Activated T-cell treated with anti-CD3 and anti-CD28 coated beads, Interleukin-2, amount 50 U/mL, for 4 hours (primary cell): ENCODE data around the gene SDF4. TPM values are rescaled to one million over a fixed set of nuclear protein-coding genes. Genes with fewer than 3 reads are reported as not detected.

ENCODE experiments used
- ATAC-seq, 2 donors: fragments of 200-7000 bp; cut with Tn5 transposase; one replicate each; pipeline ENCODE4 v1.10.0; 2021
- DNase-seq: peaks from one replicate; pipeline ENCODE4 v3.0.0-alpha.2; 2020
- H3K27me3 Mint-ChIP-seq: one replicate; pipeline ENCODE4 v1.8.0; 2021; ENCODE audit warnings: low read depth, mixed read lengths
- H3K36me3 Mint-ChIP-seq: one replicate; pipeline ENCODE4 v1.8.0; 2022; ENCODE audit warnings: mixed read lengths; ENCODE audit not compliant: insufficient read depth
- H3K4me1 Mint-ChIP-seq: one replicate; pipeline ENCODE4 v1.8.0; 2021; ENCODE audit warnings: low read depth, mixed read lengths
- H3K4me3 Mint-ChIP-seq: one replicate; pipeline ENCODE4 v1.8.0; 2021; ENCODE audit warnings: mild to moderate bottlenecking, moderate library complexity, mixed read lengths
- H3K9me3 Mint-ChIP-seq: one replicate; pipeline ENCODE4 v1.8.0; 2021; ENCODE audit warnings: mixed read lengths
- total RNA-seq, 3 donors: library from RNA; stranded (reverse); gene quantifications; one replicate each; pipeline ENCODE4 v1.2.1, GENCODE V29; 2021

Gene SDF4
- total RNA-seq, 3 donors from 2014 or later, result 191 to 242 (median 193) TPM

- no peak for DNase-seq
- Mint-ChIP-seq H3K4me1 (peaks cover 18% of the 10 kb centered on the region), H3K4me3 (no peak overlapping the region), H3K27me3 (peaks cover 10% of the 10 kb centered on the region), H3K36me3 (no peaks in the 10 kb centered on the region), H3K9me3 (no peaks in the 10 kb centered on the region)
- ATAC-seq, result no peak
Measured at GRCh38 chr1:1175221-1176062, 56.4 kb downstream of the SDF4 start.

GRCh38 chr1:1173793-1174415 lies 57.9 kb downstream of the SDF4 start, which contains the start of gene TTLL10:
Gene TTLL10 (plus strand): TSS chr1:1173880. CDS start chr1:1179216, 5,336 bp downstream.
- no peaks in the 10 kb centered on the region for H3K36me3 Mint-ChIP-seq
- H3K27me3 Mint-ChIP-seq, result peaks cover 12% of the 10 kb centered on the region
- no peak within 1 kb of the TSS for H3K4me3 Mint-ChIP-seq

GRCh38 chr1:1173061-1173792 lies 58.6 kb downstream of the SDF4 start:
- H3K27me3 Mint-ChIP-seq, result peaks cover 12% of the 10 kb centered on the region
- no peaks in the 10 kb centered on the region for H3K36me3 Mint-ChIP-seq
- peak in 1 of 2 donors; percentile 24 for ATAC-seq
- H3K4me3 Mint-ChIP-seq, result no peak overlapping the region
- H3K9me3 Mint-ChIP-seq, result no peaks in the 10 kb centered on the region
- no peak for DNase-seq
- H3K4me1 Mint-ChIP-seq, result peaks cover 23% of the 10 kb centered on the region

More at GRCh38 chr1:1173793-1174415, 57.9 kb downstream of the SDF4 start, which contains the start of gene TTLL10:
- peaks cover 23% of the 10 kb centered on the region for H3K4me1 Mint-ChIP-seq
- peak; percentile 38 to 48 for ATAC-seq
- DNase-seq, result no peak
- H3K9me3 Mint-ChIP-seq, result no peaks in the 10 kb centered on the region

DNA sequence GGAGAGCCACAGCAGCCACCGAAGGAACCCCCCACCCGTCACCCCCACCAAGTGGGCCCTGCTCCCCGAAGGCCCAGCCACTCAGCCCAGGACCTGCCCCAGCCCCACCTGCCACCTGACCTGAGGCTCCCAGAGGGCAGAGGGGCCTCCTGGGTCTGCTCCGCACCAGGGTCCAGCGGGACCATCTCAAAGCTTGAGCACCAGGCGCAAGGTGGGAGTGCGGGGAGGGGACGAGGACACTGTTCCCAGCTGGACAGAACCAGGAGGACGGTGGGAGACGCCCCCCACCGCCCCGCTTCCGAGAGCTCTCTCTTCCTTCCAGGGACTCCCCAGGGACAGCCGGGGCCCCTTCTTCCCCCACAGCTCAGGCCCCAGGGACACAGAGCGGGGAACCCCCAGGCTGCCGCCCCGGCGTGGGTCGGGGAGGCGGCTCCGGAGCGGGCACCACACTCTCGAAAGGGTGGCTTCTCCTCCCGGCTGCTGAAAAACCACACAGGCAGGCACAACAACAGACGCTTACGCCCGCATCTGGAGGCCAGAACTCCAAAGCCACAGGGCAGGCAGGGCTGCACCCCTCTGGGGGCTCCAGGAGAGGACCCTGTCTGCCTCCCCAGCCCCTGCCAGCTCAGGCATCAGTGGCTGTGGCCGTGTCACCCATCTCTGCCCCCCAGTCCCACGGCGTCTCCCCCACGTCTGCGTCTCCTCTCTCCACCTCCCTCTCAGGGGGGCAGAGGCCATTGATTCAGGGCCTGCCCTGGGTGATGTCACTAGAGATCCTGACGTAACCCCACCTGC lies 60.1 kb downstream of the SDF4 start:
- Mint-ChIP-seq H3K36me3 (no peaks in the 10 kb centered on the region), H3K4me1 (peaks cover 20% of the 10 kb centered on the region), H3K9me3 (no peaks in the 10 kb centered on the region), H3K4me3 (no peak overlapping the region), H3K27me3 (peaks cover 9% of the 10 kb centered on the region)
- DNase-seq (peak; percentile 33), ATAC-seq (peak; percentile 47 to 55)

DNA sequence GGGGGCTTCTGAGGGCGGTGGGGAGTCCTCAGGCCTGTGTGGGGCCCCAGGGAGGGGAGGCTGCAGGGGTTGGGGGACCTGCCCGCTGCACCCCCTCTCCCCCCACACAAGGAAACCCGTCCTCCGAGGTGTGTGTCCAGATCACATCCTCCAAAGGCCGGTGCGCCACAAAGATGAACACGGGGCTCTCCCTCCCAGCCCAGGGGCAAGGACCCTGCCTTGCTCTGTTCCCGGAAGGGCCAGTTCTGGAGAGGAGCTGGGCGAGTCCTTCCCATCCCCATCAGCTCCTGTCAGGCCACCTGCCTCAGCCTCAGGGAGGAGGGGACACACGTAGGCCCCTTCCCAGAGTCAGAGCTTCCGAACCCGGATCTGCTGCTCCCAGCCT lies 60.6 kb downstream of the SDF4 start:
- H3K9me3 Mint-ChIP-seq, result no peaks in the 10 kb centered on the region
- H3K4me1 Mint-ChIP-seq, result peaks cover 19% of the 10 kb centered on the region
- DNase-seq (no peak), ATAC-seq (no peak)
- no peaks in the 10 kb centered on the region for H3K36me3 Mint-ChIP-seq
- H3K27me3 Mint-ChIP-seq, result peaks cover 9% of the 10 kb centered on the region
- no peak overlapping the region for H3K4me3 Mint-ChIP-seq

GRCh38 chr1:1170215-1171091 lies 61.3 kb downstream of the SDF4 start:
- Mint-ChIP-seq H3K9me3 (no peaks in the 10 kb centered on the region), H3K4me3 (no peak overlapping the region), H3K27me3 (peaks cover 9% of the 10 kb centered on the region), H3K36me3 (no peaks in the 10 kb centered on the region), H3K4me1 (peaks cover 22% of the 10 kb centered on the region)
- DNase-seq, result no peak
- ATAC-seq, result no peak

GRCh38 chr1:1169429-1170214 lies 62.2 kb downstream of the SDF4 start:
- no peak for ATAC-seq
- no peak for DNase-seq
- Mint-ChIP-seq H3K9me3 (no peaks in the 10 kb centered on the region), H3K4me1 (peaks cover 20% of the 10 kb centered on the region), H3K27me3 (peaks cover 9% of the 10 kb centered on the region), H3K4me3 (no peak overlapping the region), H3K36me3 (no peaks in the 10 kb centered on the region)

DNA sequence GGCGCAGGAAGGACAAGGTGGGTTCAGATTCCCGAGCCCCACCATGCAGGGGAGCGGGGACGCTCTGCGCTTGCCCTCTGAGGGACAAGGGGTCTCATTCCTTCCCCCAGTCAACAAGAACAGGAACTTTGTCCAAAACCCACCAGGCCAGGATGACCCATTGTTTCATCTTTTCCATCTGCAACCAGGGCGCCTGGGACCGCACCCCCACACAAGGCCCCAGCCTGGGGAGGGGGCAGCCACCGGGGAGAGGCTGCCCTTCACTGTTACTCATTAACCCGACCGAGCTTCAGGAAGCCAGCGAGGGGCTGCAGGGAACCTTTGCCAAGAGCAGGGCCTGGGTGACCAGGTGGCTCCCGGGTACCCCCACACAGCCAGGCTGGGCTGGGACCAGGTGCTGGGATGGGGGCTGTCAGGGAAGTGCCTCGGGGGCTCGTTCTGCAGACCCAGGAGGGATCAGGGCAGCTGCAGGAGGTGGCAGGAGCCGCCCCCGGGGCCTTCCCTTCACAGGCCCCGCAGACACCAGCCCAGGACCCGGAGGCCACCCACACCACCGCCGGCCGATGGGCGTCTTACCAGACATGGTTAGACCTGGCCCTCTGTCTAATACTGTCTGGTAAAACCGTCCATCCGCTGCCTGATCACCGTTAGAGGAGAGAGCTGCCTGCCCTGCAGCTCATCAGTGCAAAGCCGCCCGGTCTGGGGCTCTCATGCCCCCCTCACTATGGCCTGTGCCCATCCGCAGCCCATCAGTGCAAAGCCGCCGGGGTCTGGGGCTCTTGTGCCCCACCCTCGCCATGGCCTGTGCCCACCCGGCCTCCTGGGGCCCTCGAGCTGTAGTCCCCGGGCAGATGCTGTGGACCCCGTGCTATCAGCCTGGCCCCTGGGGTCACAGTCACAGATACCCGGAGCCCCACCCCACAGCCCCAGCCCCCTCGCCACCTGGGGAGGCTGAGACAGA lies 63.1 kb downstream of the SDF4 start:
- ATAC-seq (no peak), DNase-seq (no peak)
- Mint-ChIP-seq H3K4me1 (peaks cover 16% of the 10 kb centered on the region), H3K9me3 (no peaks in the 10 kb centered on the region), H3K4me3 (no peak overlapping the region), H3K36me3 (no peaks in the 10 kb centered on the region), H3K27me3 (peaks cover 9% of the 10 kb centered on the region)

DNA sequence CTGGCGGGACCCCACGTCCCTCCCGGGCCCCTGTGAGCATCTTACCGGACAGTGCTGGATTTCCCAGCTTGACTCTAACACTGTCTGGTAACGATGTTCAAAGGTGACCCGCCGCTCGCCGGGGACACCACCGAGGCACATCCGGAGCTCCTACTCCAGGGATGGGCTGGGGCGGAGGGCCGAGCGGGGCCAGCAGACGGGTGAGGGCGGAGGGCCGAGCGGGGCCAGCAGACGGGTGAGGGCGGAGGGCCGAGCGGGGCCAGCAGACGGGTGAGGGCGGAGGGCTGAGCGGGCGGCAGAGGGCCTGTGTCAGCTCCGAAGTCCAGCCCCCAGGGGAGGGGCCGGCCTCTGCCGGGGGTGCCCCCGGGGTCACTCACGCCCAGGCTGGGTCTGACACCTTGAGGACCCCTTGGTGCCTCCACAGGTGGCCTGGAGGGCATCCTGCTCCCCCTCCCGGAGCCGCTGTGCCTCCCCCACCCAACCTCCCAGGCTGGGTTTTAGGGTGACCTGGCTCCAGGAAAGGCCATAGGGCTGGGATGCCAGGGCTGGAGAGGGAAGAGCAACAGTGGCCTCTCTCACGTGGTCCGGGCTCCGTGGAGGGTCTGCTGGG lies 63.9 kb downstream of the SDF4 start:
- no peaks in the 10 kb centered on the region for H3K9me3 Mint-ChIP-seq

DNA sequence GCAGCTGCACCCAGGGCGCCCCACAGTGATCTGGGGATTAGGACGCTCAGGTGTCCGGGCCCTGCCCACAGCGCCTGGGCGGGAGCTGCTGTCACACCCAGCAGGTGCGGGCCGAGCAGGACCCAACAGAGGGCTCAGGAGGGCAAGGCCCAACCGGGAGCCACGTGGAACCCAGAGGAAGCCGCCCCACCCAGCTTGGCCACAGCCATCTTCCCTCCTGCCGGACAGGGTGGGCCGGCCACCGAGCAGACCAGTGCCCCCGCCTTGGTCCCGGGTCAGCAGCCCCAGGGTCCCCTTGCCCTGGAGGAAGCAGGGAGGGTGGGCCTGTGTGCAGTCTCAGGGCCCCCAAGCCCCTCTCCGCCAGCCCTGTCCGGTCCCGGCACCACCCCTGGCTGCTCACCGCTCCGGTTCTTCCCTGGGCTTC lies 64.4 kb downstream of the SDF4 start:
- ATAC-seq, result no peak
- no peak for DNase-seq
- H3K27me3 Mint-ChIP-seq, result peaks cover 9% of the 10 kb centered on the region
- H3K36me3 Mint-ChIP-seq, result no peaks in the 10 kb centered on the region
- H3K4me1 Mint-ChIP-seq, result peaks cover 12% of the 10 kb centered on the region
- no peaks in the 10 kb centered on the region for H3K9me3 Mint-ChIP-seq
- H3K4me3 Mint-ChIP-seq, result no peak overlapping the region

More for the DNA sequence above, 63.9 kb downstream of the SDF4 start:
- no peak for DNase-seq
- Mint-ChIP-seq H3K36me3 (no peaks in the 10 kb centered on the region), H3K27me3 (peaks cover 9% of the 10 kb centered on the region), H3K4me3 (no peak overlapping the region), H3K4me1 (peaks cover 12% of the 10 kb centered on the region)
- ATAC-seq, result no peak
